K562 (cell line): Measurements from ENCODE around the gene RASAL3. TPM values are rescaled to one million over a fixed set of nuclear protein-coding genes. Genes with fewer than 3 reads are reported as not detected.

Experiments used
- ATAC-seq: fragments of 200-7000 bp; cut with Tn5 transposase; 3 replicates; pipeline ENCODE4 v1.9.1; 2020; ENCODE audit warnings: moderate library complexity
- BruUV-seq: library from RNA; stranded (reverse); fragments of 400-500 nt; replicated peaks from 2 replicates; lab custom pipeline; 2021; lab: Mats Ljungman, UMichigan
- CTCF ChIA-PET: fragments of 300-600 bp; formaldehyde crosslinking; extraction: SDS; loops from one replicate; lab custom pipeline; 2021; ENCODE audit warnings: low intra/inter-chr PET ratio; lab: Yijun Ruan, JAX
- POLR2A ChIA-PET: fragments of 300-600, 350-650 bp; sonication (Branson Sonifier 250); formaldehyde crosslinking; extraction: SDS; loops from one replicate; lab custom pipeline; 2021; ENCODE audit warnings: antibody characterized with exemption, inconsistent platforms; lab: Yijun Ruan, JAX
- DNase-seq, 4 experiments: peaks; one replicate each; pipeline versions ENCODE4 v3.0.0 to v3.0.0-alpha.2; 2011 to 2018; ENCODE audit warnings: low spot score in 3 of 4, mixed read lengths in 3 of 4; ENCODE audit errors: extremely low read depth in 1 of 4
- FAIRE-seq: peaks from 2 replicates; lab custom pipeline; 2011; peaks lifted over from hg19 to GRCh38; lab: Jason Lieb, UNC
- H2AFZ ChIP-seq: 2 replicates; pipeline ENCODE4 v1.6.0; 2011; ENCODE audit warnings: low read depth, low read length, control low read depth, inconsistent platforms
- H3K27ac ChIP-seq: fragments of 200-600 bp; 3 replicates; pipeline ENCODE4 v1.8.0; 2011; ENCODE audit warnings: low read depth, mild to moderate bottlenecking, control low read depth, inconsistent platforms, low read length, moderate library complexity, mixed read lengths; ENCODE audit errors: extremely low read depth
- H3K27me3 ChIP-seq, 2 experiments: fragments of 300-600 bp in 1 of 2; 2 replicates in 1 of 2; 3 replicates in 1 of 2; pipeline versions ENCODE4 v1.6.0 to v1.8.0; 2011; ENCODE audit warnings: inconsistent platforms in 2 of 2, low read length in 2 of 2, mild to moderate bottlenecking in 1 of 2, mixed read lengths in 1 of 2, moderate library complexity in 1 of 2; ENCODE audit not compliant: control insufficient read depth in 2 of 2, insufficient read depth in 2 of 2
- H3K36me3 ChIP-seq: fragments of 300-600 bp; 3 replicates; pipeline ENCODE4 v1.8.0; 2011; ENCODE audit warnings: mild to moderate bottlenecking, low read length, inconsistent platforms; ENCODE audit not compliant: control insufficient read depth, insufficient read depth
- H3K4me1 ChIP-seq, 2 experiments: fragments of 200-600 bp in 1 of 2; replicated peaks in 1 of 2; 2 replicates in 1 of 2; 3 replicates in 1 of 2; pipeline versions ENCODE4 v1.5.1 to v1.8.0; 2011; ENCODE audit warnings: inconsistent platforms in 2 of 2, low read length in 2 of 2, mild to moderate bottlenecking in 1 of 2, mixed read lengths in 1 of 2, moderate library complexity in 1 of 2; ENCODE audit not compliant: control insufficient read depth in 2 of 2, insufficient read depth in 2 of 2
- H3K4me2 ChIP-seq: 2 replicates; pipeline ENCODE4 v1.6.1; 2011; ENCODE audit warnings: low read length, control low read depth, inconsistent platforms, mixed read lengths; ENCODE audit not compliant: insufficient read depth
- H3K4me3 ChIP-seq: fragments of 200-600 bp; sonication (generic), shearing (Covaris generic); 2 replicates; pipeline ENCODE4 v1.5.1; 2016; ENCODE audit warnings: control low read depth, inconsistent platforms
- H3K79me2 ChIP-seq: fragments of 200-600 bp; 3 replicates; pipeline ENCODE4 v1.8.0; 2011; ENCODE audit warnings: low read length, inconsistent platforms; ENCODE audit not compliant: control insufficient read depth, insufficient read depth
- H3K9ac ChIP-seq, 2 experiments: 2 replicates each; pipeline versions ENCODE4 v1.6.0 to v1.6.1; 2011; ENCODE audit warnings: low read depth in 2 of 2, low read length in 2 of 2, control low read depth in 1 of 2, inconsistent platforms in 1 of 2, mild to moderate bottlenecking in 1 of 2, mixed read lengths in 1 of 2; ENCODE audit not compliant: insufficient read depth in 1 of 2
- H3K9me1 ChIP-seq: one replicate; pipeline ENCODE4 v1.6.0; 2011; ENCODE audit warnings: inconsistent platforms, mild to moderate bottlenecking, low read length, moderate library complexity; ENCODE audit not compliant: control insufficient read depth, insufficient read depth
- H3K9me3 ChIP-seq: replicated peaks from 2 replicates; pipeline ENCODE4 v1.5.1; 2011; ENCODE audit warnings: low read depth, low read length, inconsistent platforms; ENCODE audit not compliant: control insufficient read depth, insufficient read depth
- H4K20me1 ChIP-seq: replicated peaks from 2 replicates; pipeline ENCODE4 v1.6.1; 2011; ENCODE audit warnings: low read length, inconsistent platforms, mixed read lengths; ENCODE audit not compliant: control insufficient read depth, insufficient read depth
- GABPB1 ChIP-seq: sonication (generic); formaldehyde crosslinking; IDR thresholded peaks from 2 replicates; pipeline ENCODE4 v1.8.0; 2022; ENCODE audit warnings: mild to moderate bottlenecking, missing genetic modification reagents
- RBM25 ChIP-seq: fragments of 200-400 bp; formaldehyde crosslinking; IDR thresholded peaks from 2 replicates; pipeline ENCODE4 v1.6.1; 2018; ENCODE audit warnings: low read length, low read depth, moderate library complexity; ENCODE audit not compliant: severe bottlenecking
- SRSF3 ChIP-seq: fragments of 200-400 bp; formaldehyde crosslinking; IDR thresholded peaks from 2 replicates; pipeline ENCODE4 v1.6.1; 2016; ENCODE audit warnings: mild to moderate bottlenecking, low read length, moderate library complexity; ENCODE audit not compliant: insufficient read depth
- ZFP36 ChIP-seq: fragments of 150-350 bp; IDR thresholded peaks from 2 replicates; pipeline ENCODE4 v1.6.1; 2018; ENCODE audit warnings: low read length, low read depth; ENCODE audit not compliant: partially characterized antibody
- ZNF175 ChIP-seq: fragments of 200-800 bp; sonication (Bioruptor generic); IDR thresholded peaks from 2 replicates; pipeline ENCODE4 v1.6.1; 2016; ENCODE audit warnings: low read depth, mild to moderate bottlenecking, missing genetic modification characterization, missing compliant biosample characterization
- WGBS: fragments of 100-300 bp; shearing (Covaris generic); methylation state at CpG from one replicate; pipeline ENCODE4 v1.1.6; 2016; ENCODE audit warnings: low coverage, mixed read lengths; ENCODE audit not compliant: insufficient coverage; ENCODE audit errors: missing lambda C conversion rate; 5-methylcytosine and 5-hydroxymethylcytosine counted together
- in situ Hi-C: fragments of 300-500 bp; cut with MboI; formaldehyde crosslinking; loops from 4 replicates; pipeline ENCODE4 v1.15.0; 2018; ENCODE audit warnings: inconsistent platforms, mixed read lengths
- intact Hi-C: fragments of 100-400 bp; cut with micrococcal nuclease; formaldehyde crosslinking; loops from 2 replicates; pipeline ENCODE4 v1.14.2; 2022
- polyA plus RNA-seq, 8 experiments: library from polyadenylated mRNA; depleted of rRNA in 4 of 8; stranded (reverse) in 5 of 8; unstranded in 3 of 8; fragments of >200 nt; fragmentation: Nextera tagmentation in 2 of 8; fragmentation: Illumina TruSeq in 1 of 8; extraction: Ambion mirVana in 2 of 8; extraction: Trizol in 1 of 8; gene quantifications; 2 replicates each; pipeline versions ENCODE4 v1.2.1 to v1.2.3, GENCODE V29; 2011 to 2014; ENCODE audit warnings: inconsistent platforms in 1 of 8, missing spikeins in 1 of 8
- total RNA-seq, 7 experiments: library from RNA; depleted of rRNA in 6 of 7; stranded (reverse); fragments of >200 nt in 6 of 7; fragmentation: Illumina TruSeq in 2 of 7; extraction: Trizol in 2 of 7; gene quantifications; 2 replicates each; pipeline versions ENCODE4 v1.2.1 to v1.2.3, GENCODE V29; 2011 to 2021; ENCODE audit warnings: low replicate concordance in 1 of 7
- TF ChIP-seq, protein P1 (sequence below): fragments of 150-350 bp; IDR thresholded peaks from 2 replicates; pipeline ENCODE4 v1.6.1; 2014; ENCODE audit warnings: low read depth, mild to moderate bottlenecking, low read length, borderline replicate concordance
- TF ChIP-seq, protein P2 (sequence below): fragments of 200-800 bp; sonication (Bioruptor generic); IDR thresholded peaks from 2 replicates; pipeline ENCODE4 v1.6.1; 2017; ENCODE audit warnings: missing genetic modification characterization, missing compliant biosample characterization

Gene RASAL3
- total and polyA plus RNA-seq, 9 of the 15 experiments (the other 6 are each of a cell fraction or from before 2014, with no cell fraction given) = 0.07 to 0.44 TPM; not detected in 7

DNA sequence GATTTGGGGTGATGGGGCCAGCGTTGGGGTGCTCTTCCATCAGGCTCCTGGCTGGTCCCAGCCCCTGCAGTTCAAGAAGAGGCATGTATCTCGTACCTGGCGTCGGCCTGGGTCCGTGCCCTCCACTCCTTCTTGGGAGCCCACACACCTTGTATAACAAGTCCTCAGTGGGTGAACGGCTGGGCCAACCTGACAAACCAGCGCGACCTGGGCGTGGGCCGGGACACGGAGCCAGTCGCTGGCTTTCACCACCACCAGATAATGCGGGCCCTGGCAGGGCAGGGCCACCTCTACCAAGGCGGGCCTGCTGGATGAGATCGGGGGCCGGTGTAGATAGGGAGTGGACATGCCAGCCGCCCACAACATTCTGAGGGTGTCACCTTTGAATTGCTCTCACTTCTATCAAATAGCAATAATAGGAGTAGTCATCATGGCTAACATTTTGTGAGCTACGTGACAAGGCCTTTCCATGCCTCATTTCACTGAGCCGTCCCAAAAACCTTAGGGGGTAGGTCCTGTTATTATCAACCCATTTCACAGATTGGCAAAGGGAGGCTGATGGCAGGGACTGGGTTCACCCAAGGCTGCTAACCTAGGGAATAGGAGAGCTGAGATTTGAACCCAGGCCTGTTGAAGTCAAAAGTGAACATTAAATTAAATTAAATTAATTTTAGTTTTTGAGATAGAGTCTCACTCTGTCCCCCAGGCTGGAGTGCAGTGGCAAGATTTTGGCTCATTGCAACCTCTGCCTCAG lies 47.5 kb upstream of the RASAL3 start:
- peaks cover 0 to 15% of the 10 kb centered on the region in 2 experiments; a peak in 3 of 5 replicates for H3K4me1 ChIP-seq
- no peaks in the 10 kb centered on the region for H3K36me3 ChIP-seq
- H3K9me3 ChIP-seq = 0 out of 2 replicates have a peak, but pooled peaks cover 3% of the 10 kb centered on the region
- FAIRE-seq = no peak
- H3K4me3 ChIP-seq = no peak overlapping the region
- no peaks in the 10 kb centered on the region for H3K79me2 ChIP-seq
- H3K9ac ChIP-seq = no peak overlapping the region
- H4K20me1 ChIP-seq = 0 out of 2 replicates have a peak, but pooled peaks cover 8% of the 10 kb centered on the region
- no peak overlapping the region for H3K27ac ChIP-seq
- TF ChIP-seq RBM25 (peak; percentile 68), SRSF3 (no peak)
- intact Hi-C loops = no loop called here
- H2AFZ ChIP-seq = no peak overlapping the region
- H3K4me2 ChIP-seq = no peak overlapping the region
- ChIA-PET CTCF (no interaction called here), POLR2A (no interaction called here)
- ATAC-seq = no peak
- DNase-seq = no peak
- in situ Hi-C loops = no loop called here
- peaks cover 7 to 46% of the 10 kb centered on the region in 2 experiments; a peak in 4 of 5 replicates for H3K27me3 ChIP-seq
- no TSS peak for BruUV-seq
- H3K9me1 ChIP-seq = no peaks in the 10 kb centered on the region
- 7% methylated on average over 19 of the region's 19 CpGs for WGBS

- H3K4me2 ChIP-seq = no peak within 1 kb of the TSS
- POLR2A ChIA-PET = interaction anchor here (0.9 kb wide), 1 partner anchor 13 kb away, joined by 4 read pairs; no protein-coding TSS in a partner anchor
- CTCF ChIA-PET = interaction anchor here (0.6 kb wide), 1 partner anchor 27 kb away, joined by 3 read pairs; no protein-coding TSS in a partner anchor
- no peak for TF ChIP-seq GABPB1 (CRISPR knock-in tag)
- TF ChIP-seq, protein P1, sequence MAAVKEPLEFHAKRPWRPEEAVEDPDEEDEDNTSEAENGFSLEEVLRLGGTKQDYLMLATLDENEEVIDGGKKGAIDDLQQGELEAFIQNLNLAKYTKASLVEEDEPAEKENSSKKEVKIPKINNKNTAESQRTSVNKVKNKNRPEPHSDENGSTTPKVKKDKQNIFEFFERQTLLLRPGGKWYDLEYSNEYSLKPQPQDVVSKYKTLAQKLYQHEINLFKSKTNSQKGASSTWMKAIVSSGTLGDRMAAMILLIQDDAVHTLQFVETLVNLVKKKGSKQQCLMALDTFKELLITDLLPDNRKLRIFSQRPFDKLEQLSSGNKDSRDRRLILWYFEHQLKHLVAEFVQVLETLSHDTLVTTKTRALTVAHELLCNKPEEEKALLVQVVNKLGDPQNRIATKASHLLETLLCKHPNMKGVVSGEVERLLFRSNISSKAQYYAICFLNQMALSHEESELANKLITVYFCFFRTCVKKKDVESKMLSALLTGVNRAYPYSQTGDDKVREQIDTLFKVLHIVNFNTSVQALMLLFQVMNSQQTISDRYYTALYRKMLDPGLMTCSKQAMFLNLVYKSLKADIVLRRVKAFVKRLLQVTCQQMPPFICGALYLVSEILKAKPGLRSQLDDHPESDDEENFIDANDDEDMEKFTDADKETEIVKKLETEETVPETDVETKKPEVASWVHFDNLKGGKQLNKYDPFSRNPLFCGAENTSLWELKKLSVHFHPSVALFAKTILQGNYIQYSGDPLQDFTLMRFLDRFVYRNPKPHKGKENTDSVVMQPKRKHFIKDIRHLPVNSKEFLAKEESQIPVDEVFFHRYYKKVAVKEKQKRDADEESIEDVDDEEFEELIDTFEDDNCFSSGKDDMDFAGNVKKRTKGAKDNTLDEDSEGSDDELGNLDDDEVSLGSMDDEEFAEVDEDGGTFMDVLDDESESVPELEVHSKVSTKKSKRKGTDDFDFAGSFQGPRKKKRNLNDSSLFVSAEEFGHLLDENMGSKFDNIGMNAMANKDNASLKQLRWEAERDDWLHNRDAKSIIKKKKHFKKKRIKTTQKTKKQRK = no peak
- TF ChIP-seq, protein P2, sequence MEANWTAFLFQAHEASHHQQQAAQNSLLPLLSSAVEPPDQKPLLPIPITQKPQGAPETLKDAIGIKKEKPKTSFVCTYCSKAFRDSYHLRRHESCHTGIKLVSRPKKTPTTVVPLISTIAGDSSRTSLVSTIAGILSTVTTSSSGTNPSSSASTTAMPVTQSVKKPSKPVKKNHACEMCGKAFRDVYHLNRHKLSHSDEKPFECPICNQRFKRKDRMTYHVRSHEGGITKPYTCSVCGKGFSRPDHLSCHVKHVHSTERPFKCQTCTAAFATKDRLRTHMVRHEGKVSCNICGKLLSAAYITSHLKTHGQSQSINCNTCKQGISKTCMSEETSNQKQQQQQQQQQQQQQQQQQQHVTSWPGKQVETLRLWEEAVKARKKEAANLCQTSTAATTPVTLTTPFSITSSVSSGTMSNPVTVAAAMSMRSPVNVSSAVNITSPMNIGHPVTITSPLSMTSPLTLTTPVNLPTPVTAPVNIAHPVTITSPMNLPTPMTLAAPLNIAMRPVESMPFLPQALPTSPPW (CRISPR knock-in tag) = peak; percentile 34; the same call in 1 of the 2 replicates
- TF ChIP-seq ZFP36 = no peak
- no peak for TF ChIP-seq ZNF175 (CRISPR knock-in tag)
Observed at GRCh38 chr19:15508035-15508710, 43.8 kb upstream of the RASAL3 start, which contains the start of gene CYP4F22. CYP4F22 (plus strand) TSS chr19:15508525; CDS start chr19:15525337, 16,812 bp downstream.

More at GRCh38 chr19:15508035-15508710, 43.8 kb upstream of the RASAL3 start, which contains the start of gene CYP4F22:
- H3K79me2 ChIP-seq = no peaks in the 10 kb centered on the region
- no peak within 1 kb of the TSS for H2AFZ ChIP-seq
- no TSS peak for BruUV-seq
- no peak within 1 kb of the TSS for H3K27ac ChIP-seq
- intact Hi-C loops = no loop called here
- no peak within 1 kb of the TSS for H3K4me3 ChIP-seq
- peaks cover 7 to 52% of the 10 kb centered on the region in 2 experiments; a peak in 4 of 5 replicates for H3K27me3 ChIP-seq
- peaks cover 0 to 15% of the 10 kb centered on the region in 2 experiments; a peak in 3 of 5 replicates for H3K4me1 ChIP-seq
- H4K20me1 ChIP-seq = 0 out of 2 replicates have a peak, but pooled peaks cover 8% of the 10 kb centered on the region
- FAIRE-seq (no peak), DNase-seq (peak; percentile 11 to 73 (median 42)), ATAC-seq (peak; percentile 64)
- H3K36me3 ChIP-seq = no peaks in the 10 kb centered on the region
- H3K9ac ChIP-seq = peak within 1 kb of the TSS in 1 of 2 experiments; percentile 26; a peak in 1 of 4 replicates
- H3K9me1 ChIP-seq = no peaks in the 10 kb centered on the region
- WGBS = 4% methylated on average over 20 of the region's 52 CpGs
- in situ Hi-C loops = no loop called here
- H3K9me3 ChIP-seq = no peaks in the 10 kb centered on the region
